H9 (cell line): Measurements from ENCODE around the gene SMARCAL1. TPM values are rescaled to one million over a fixed set of nuclear protein-coding genes. Genes with fewer than 3 reads are reported as not detected.

Experiments
- DNase-seq: peaks from one replicate; pipeline ENCODE4 v3.0.0-alpha.2; 2017
- H2AFZ ChIP-seq: one replicate; pipeline ENCODE4 v1.6.1; 2013; ENCODE audit warnings: mild to moderate bottlenecking, low read length, control low read depth, moderate library complexity
- H2AK5ac ChIP-seq: 2 replicates; pipeline ENCODE4 v1.6.1; 2013; ENCODE audit warnings: low read length, control low read depth, mixed read lengths; ENCODE audit not compliant: insufficient read length
- H2BK120ac ChIP-seq: one replicate; pipeline ENCODE4 v1.6.1; 2013; ENCODE audit warnings: low read depth, mild to moderate bottlenecking, low read length, control low read depth, inconsistent platforms; ENCODE audit not compliant: poor library complexity, severe bottlenecking
- H2BK12ac ChIP-seq: 2 replicates; pipeline ENCODE4 v1.6.1; 2013; ENCODE audit warnings: low read length, control low read depth, mixed read lengths, low read depth; ENCODE audit not compliant: insufficient read length
- H2BK15ac ChIP-seq: 2 replicates; pipeline ENCODE4 v1.6.1; 2013; ENCODE audit warnings: low read depth, low read length, control low read depth
- H2BK20ac ChIP-seq: one replicate; pipeline ENCODE4 v1.6.1; 2013; ENCODE audit warnings: low read depth, mild to moderate bottlenecking, low read length, control low read depth, inconsistent platforms; ENCODE audit not compliant: poor library complexity, severe bottlenecking
- H2BK5ac ChIP-seq: 2 replicates; pipeline ENCODE4 v1.6.1; 2013; ENCODE audit warnings: low read length, control low read depth, mixed read lengths; ENCODE audit not compliant: insufficient read length
- H3K14ac ChIP-seq: 2 replicates; pipeline ENCODE4 v1.6.1; 2013; ENCODE audit warnings: low read length, control low read depth; ENCODE audit not compliant: insufficient read depth
- H3K18ac ChIP-seq: 2 replicates; pipeline ENCODE4 v1.6.1; 2013; ENCODE audit warnings: low read depth, mild to moderate bottlenecking, mixed read lengths, low read length, control low read depth; ENCODE audit not compliant: insufficient read length
- H3K23ac ChIP-seq: 2 replicates; pipeline ENCODE4 v1.6.1; 2013; ENCODE audit warnings: low read length, control low read depth, mixed read lengths, low read depth; ENCODE audit not compliant: insufficient read length
- H3K23me2 ChIP-seq: 2 replicates; pipeline ENCODE4 v1.6.1; 2013; ENCODE audit warnings: low read depth, mild to moderate bottlenecking, mixed read lengths, low read length, control low read depth; ENCODE audit not compliant: insufficient read length, poor library complexity, severe bottlenecking
- H3K27ac ChIP-seq: 2 replicates; pipeline ENCODE4 v1.5.1; 2013; ENCODE audit warnings: low read length, control low read depth, mixed read lengths, low read depth; ENCODE audit not compliant: insufficient read length
- H3K27me3 ChIP-seq: 2 replicates; pipeline ENCODE4 v1.6.1; 2013; ENCODE audit warnings: low read length, control low read depth, inconsistent platforms; ENCODE audit not compliant: insufficient read depth
- H3K4ac ChIP-seq: 2 replicates; pipeline ENCODE4 v1.6.1; 2013; ENCODE audit warnings: low read depth, mild to moderate bottlenecking, control low read depth, inconsistent platforms, low read length, moderate library complexity
- H3K4me1 ChIP-seq: 2 replicates; pipeline ENCODE4 v1.6.1; 2013; ENCODE audit warnings: low read length, control low read depth, inconsistent platforms; ENCODE audit not compliant: insufficient read depth
- H3K4me2 ChIP-seq: 2 replicates; pipeline ENCODE4 v1.6.1; 2013; ENCODE audit warnings: low read length, control low read depth, mixed read lengths; ENCODE audit not compliant: insufficient read length, insufficient read depth
- H3K56ac ChIP-seq: 2 replicates; pipeline ENCODE4 v1.6.1; 2013; ENCODE audit warnings: low read depth, mild to moderate bottlenecking, mixed read lengths, low read length, control low read depth; ENCODE audit not compliant: insufficient read length
- H3K79me1 ChIP-seq: 2 replicates; pipeline ENCODE4 v1.6.1; 2013; ENCODE audit warnings: low read depth, mild to moderate bottlenecking, moderate library complexity, low read length, control low read depth, inconsistent platforms; ENCODE audit not compliant: insufficient read depth, poor library complexity, severe bottlenecking
- H3K79me2 ChIP-seq: 2 replicates; pipeline ENCODE4 v1.6.1; 2013; ENCODE audit warnings: low read length, control low read depth, inconsistent platforms; ENCODE audit not compliant: insufficient read depth
- H3K9ac ChIP-seq: 2 replicates; pipeline ENCODE4 v1.6.1; 2013; ENCODE audit warnings: low read length, control low read depth, mixed read lengths; ENCODE audit not compliant: insufficient read length; ENCODE audit errors: extremely low read depth
- H3K9me3 ChIP-seq: one replicate; pipeline ENCODE4 v1.6.1; 2013; ENCODE audit warnings: low read depth, low read length, inconsistent platforms; ENCODE audit not compliant: control insufficient read depth
- H3T11ph ChIP-seq: one replicate; pipeline ENCODE4 v1.6.1; 2013; ENCODE audit warnings: mild to moderate bottlenecking, low read length, control low read depth, inconsistent platforms
- H4K20me1 ChIP-seq: one replicate; pipeline ENCODE4 v1.6.1; 2013; ENCODE audit not compliant: control insufficient read depth, insufficient read length, insufficient read depth
- H4K5ac ChIP-seq: 2 replicates; pipeline ENCODE4 v1.6.1; 2013; ENCODE audit warnings: low read depth, mild to moderate bottlenecking, mixed read lengths, low read length, control low read depth; ENCODE audit not compliant: insufficient read length
- H4K8ac ChIP-seq: replicated peaks from 2 replicates; pipeline ENCODE4 v1.6.1; 2013; ENCODE audit warnings: low read length, control low read depth, mixed read lengths, low read depth; ENCODE audit not compliant: insufficient read length
- H4K91ac ChIP-seq: 2 replicates; pipeline ENCODE4 v1.6.1; 2013; ENCODE audit warnings: low read depth, mild to moderate bottlenecking, moderate library complexity, mixed read lengths, low read length, control low read depth; ENCODE audit not compliant: insufficient read length
- H3K27ac Mint-ChIP-seq, 3 experiments: 2 replicates in 2 of 3; 3 replicates in 1 of 3; pipeline ENCODE4 v1.8.0; 2020 to 2021; ENCODE audit warnings: mixed read lengths in 3 of 3, mild to moderate bottlenecking in 1 of 3, moderate library complexity in 1 of 3
- H3K27me3 Mint-ChIP-seq: 2 replicates; pipeline ENCODE4 v1.8.0; 2021; ENCODE audit warnings: low read depth, mild to moderate bottlenecking, moderate library complexity, mixed read lengths
- H3K36me3 Mint-ChIP-seq, 3 experiments: 2 replicates in 2 of 3; 3 replicates in 1 of 3; pipeline ENCODE4 v1.8.0; 2020 to 2021; ENCODE audit warnings: low read depth in 3 of 3, mixed read lengths in 3 of 3; ENCODE audit not compliant: insufficient read depth in 1 of 3
- H3K4me1 Mint-ChIP-seq, 2 experiments: 2 replicates each; pipeline ENCODE4 v1.8.0; 2020; ENCODE audit warnings: mixed read lengths in 2 of 2
- H3K4me3 Mint-ChIP-seq, 2 experiments: 2 replicates in 1 of 2; 3 replicates in 1 of 2; pipeline ENCODE4 v1.8.0; 2020 to 2021; ENCODE audit warnings: mild to moderate bottlenecking in 2 of 2, mixed read lengths in 2 of 2, moderate library complexity in 1 of 2
- H3K9me3 Mint-ChIP-seq, 2 experiments: 2 replicates in 1 of 2; 3 replicates in 1 of 2; pipeline ENCODE4 v1.8.0; 2020; ENCODE audit warnings: mild to moderate bottlenecking in 2 of 2, mixed read lengths in 2 of 2, moderate library complexity in 1 of 2
- CTCF ChIP-seq: fragments of 200-600 bp; sonication (generic); conservative IDR thresholded peaks from 3 replicates; pipeline ENCODE4 v1.8.0; 2021; ENCODE audit warnings: antibody characterized with exemption, mild to moderate bottlenecking
- WGBS: extraction: QIAGEN DNeasy Blood & Tissue Kit; methylation state at CpG from one replicate; pipeline ENCODE4 v1.1.7; 2013; ENCODE audit warnings: missing lambda C conversion rate, low lambda C conversion rate, mixed read lengths; ENCODE audit not compliant: insufficient read length; ENCODE audit errors: extremely low coverage; 5-methylcytosine and 5-hydroxymethylcytosine counted together
- total RNA-seq: library from RNA; stranded (reverse); gene quantifications from 2 replicates; pipeline ENCODE4 v1.2.1, GENCODE V29; 2021

SMARCAL1 gene
- total RNA-seq, 1 experiment from 2014 or later, result 16.5 TPM

DNA sequence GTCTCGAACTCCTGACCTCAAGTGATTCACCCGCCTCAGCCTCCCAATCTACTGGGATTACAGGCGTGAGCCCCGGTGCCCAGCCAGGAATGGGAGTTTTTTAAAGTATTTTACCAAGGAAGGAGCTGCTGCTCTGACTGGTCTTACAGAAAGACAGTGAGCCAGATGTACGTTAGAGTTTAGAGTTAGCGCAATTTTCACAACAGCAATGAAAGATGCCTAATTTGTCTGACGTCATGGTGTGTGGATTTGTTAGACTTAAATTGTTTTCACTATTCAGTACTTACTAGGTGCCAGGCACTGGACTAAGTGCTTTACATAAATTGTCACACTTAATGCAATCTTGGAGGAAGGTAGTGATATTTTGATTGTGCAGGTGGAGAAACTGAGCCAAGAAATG, 74.0 kb downstream of the SMARCAL1 start:
- Mint-ChIP-seq H3K27ac (no peak overlapping the region), H3K9me3 (no peaks in the 10 kb centered on the region), H3K4me3 (no peak overlapping the region), H3K27me3 (no peaks in the 10 kb centered on the region), H3K4me1 (no peaks in the 10 kb centered on the region), H3K36me3 (peaks cover 0 to 11% (median 7%) of the 10 kb centered on the region in 3 experiments; a peak in 5 of 7 replicates)
- Histone ChIP-seq H3K23ac (no peak overlapping the region), H3K27ac (no peak overlapping the region), H3K4ac (no peak overlapping the region), H2BK15ac (no peak overlapping the region), H2BK20ac (no peak overlapping the region), H3K18ac (no peak overlapping the region), H3K9ac (no peak overlapping the region), H2AK5ac (no peak overlapping the region), H4K91ac (no peak overlapping the region), H3K4me1 (no peaks in the 10 kb centered on the region), H2AFZ (no peak overlapping the region), H3K56ac (no peak overlapping the region), H3K23me2 (no peaks in the 10 kb centered on the region), H4K5ac (no peak overlapping the region), H3T11ph (no peak overlapping the region), H3K14ac (no peak overlapping the region), H2BK12ac (no peak overlapping the region), H3K27me3 (no peaks in the 10 kb centered on the region), H2BK5ac (no peak overlapping the region), H3K4me2 (no peak overlapping the region), H4K8ac (no peak overlapping the region), H2BK120ac (no peak overlapping the region), H3K9me3 (no peaks in the 10 kb centered on the region), H3K79me1 (no peaks in the 10 kb centered on the region), H3K79me2 (no peaks in the 10 kb centered on the region), H4K20me1 (no peaks in the 10 kb centered on the region)
- no peak for DNase-seq
- TF ChIP-seq CTCF, result no peak
- no CpG with 5 or more reads among the region's 7 CpGs for WGBS
